ENCODE data around the gene INTS11. TPM values are rescaled to one million over a fixed set of nuclear protein-coding genes. Genes with fewer than 3 reads are reported as not detected.

Gene INTS11
- total and polyA plus RNA-seq, 9 of the 15 experiments (the other 6 are each of a cell fraction or from before 2014, with no cell fraction given), result 3.6 to 183 (median 110) TPM

GRCh38 chr1:1283821-1284220 lies 40.6 kb downstream of the INTS11 start (continued):
- TF ChIP-seq TFAP4 (CRISPR knock-in tag; IDR thresholded peaks at IDR 0.05; ENCODE audit: borderline replicate concordance) (peak; percentile 20; the same call in 1 of the 2 replicates), PPARD (CRISPR knock-in tag; IDR thresholded peaks at IDR 0.05) (no peak), CTCF (IDR thresholded peaks at IDR 0.05 in 2 of 3, conservative IDR thresholded peaks at IDR 0.05 in 1 of 3; ENCODE audit: insufficient read depth in 2 of 3, low read depth in 1 of 3, low read length in 3 of 3) (peak; percentile 14 to 41 (median 19); a peak in 2 of 6 replicates), ZNF639 (CRISPR knock-in tag; conservative IDR thresholded peaks at IDR 0.05 in 1 of 2, IDR thresholded peaks at IDR 0.05 in 1 of 2) (no peak), ATF3 (IDR thresholded peaks at IDR 0.05) (no peak), ATF3 (CRISPR knock-in tag; conservative IDR thresholded peaks at IDR 0.05) (no peak), ZNF395 (CRISPR knock-in tag; IDR thresholded peaks at IDR 0.05) (no peak), RFX5 (IDR thresholded peaks at IDR 0.05; ENCODE audit: low read depth, low read length) (no peak), POLR3A (IDR thresholded peaks at IDR 0.05; ENCODE audit: borderline replicate concordance, extremely low read depth, insufficient read depth, insufficient read length) (no peak), HDGF (IDR thresholded peaks at IDR 0.05) (no peak), VEZF1 (CRISPR knock-in tag; IDR thresholded peaks at IDR 0.05) (peak; percentile 80), TFE3 (CRISPR knock-in tag; IDR thresholded peaks at IDR 0.05) (no peak), BRF2 (IDR thresholded peaks at IDR 0.05; ENCODE audit: borderline replicate concordance, insufficient read depth, insufficient read length) (no peak)

All from K562 (cell line).